Muscle of back (tissue), 11 donors: ENCODE data around the gene SPECC1. TPM values are rescaled to one million over a fixed set of nuclear protein-coding genes. Genes with fewer than 3 reads are reported as not detected.
A peak's percentile ranks its signal among the peaks of the same experiment; 100 is the strongest.
"Not testable (repeated sequence)": the region's sequence is repeated elsewhere in the genome, so short reads cannot be mapped to it uniquely, and the experiment has no call there.

Source experiments
- DNase-seq, 3 donors: peaks; one replicate each; pipeline versions ENCODE4 v3.0.0 to v3.0.0-alpha.2; 2013
- polyA plus RNA-seq, 10 donors: library from polyadenylated mRNA; unstranded; fragments of 120-200 nt; gene quantifications; one replicate each; pipeline ENCODE4 v1.2.1, GENCODE V29; 2013; ENCODE audit not compliant: insufficient read length in 10 of 10

SPECC1 gene
- polyA plus RNA-seq, 10 donors: 6.1 to 11.2 (median 7.8) TPM

- DNase-seq: no peak
Observed at GRCh38 chr17:20232611-20233010, 223.5 kb downstream of the SPECC1 start.

GRCh38 chr17:20234276-20234675 is 225.1 kb downstream of the SPECC1 start:
- DNase-seq: no peak

GRCh38 chr17:20235747-20236146 is 226.6 kb downstream of the SPECC1 start:
- no peak for DNase-seq

GRCh38 chr17:20236578-20237227 is 227.5 kb downstream of the SPECC1 start:
- no peak for DNase-seq

- DNase-seq: not testable (repeated sequence)
Observed at GRCh38 chr17:20239776-20240175, 230.6 kb downstream of the SPECC1 start.

GRCh38 chr17:20241855-20242254 is 232.7 kb downstream of the SPECC1 start:
- no peak for DNase-seq

- no peak for DNase-seq
Observed at GRCh38 chr17:20242271-20242670, 233.1 kb downstream of the SPECC1 start.

GRCh38 chr17:20243524-20243923 is 234.4 kb downstream of the SPECC1 start:
- DNase-seq: no peak

- DNase-seq: no peak
Observed at GRCh38 chr17:20244671-20245070, 235.5 kb downstream of the SPECC1 start.

- no peak for DNase-seq
Observed at GRCh38 chr17:20246692-20247091, 237.5 kb downstream of the SPECC1 start.

- DNase-seq: no peak
Observed at GRCh38 chr17:20253323-20253722, 244.2 kb downstream of the SPECC1 start.

- DNase-seq: peak in 1 of 3 donors; percentile 56
Observed at GRCh38 chr17:20254541-20254940, 245.4 kb downstream of the SPECC1 start.

- DNase-seq: peak in 1 of 3 donors; percentile 30
Observed at GRCh38 chr17:20256144-20256543, 247.0 kb downstream of the SPECC1 start.

- no peak for DNase-seq
Observed at GRCh38 chr17:20257008-20257407, 247.8 kb downstream of the SPECC1 start.

GRCh38 chr17:20257798-20258197 is 248.6 kb downstream of the SPECC1 start:
- DNase-seq: no peak

- DNase-seq: no peak
Observed at GRCh38 chr17:20259668-20260067, 250.5 kb downstream of the SPECC1 start.

- DNase-seq: peak in 1 of 3 donors; percentile 21
Observed at GRCh38 chr17:20260268-20260667, 251.1 kb downstream of the SPECC1 start.

- DNase-seq: peak in 2 of 3 donors; percentile 33
Observed at GRCh38 chr17:20262226-20263114, 253.3 kb downstream of the SPECC1 start.

- not testable (repeated sequence) for DNase-seq
Observed at GRCh38 chr17:20263115-20263433, 253.9 kb downstream of the SPECC1 start.

GRCh38 chr17:20263595-20263994 is 254.4 kb downstream of the SPECC1 start:
- peak in 2 of 3 donors; percentile 38 to 43 for DNase-seq

GRCh38 chr17:20264996-20265395 is 255.8 kb downstream of the SPECC1 start:
- no peak for DNase-seq

- peak in 2 of 3 donors; percentile 38 to 66 for DNase-seq
Observed at GRCh38 chr17:20266806-20267458, 257.8 kb downstream of the SPECC1 start.

GRCh38 chr17:20267459-20267842 is 258.3 kb downstream of the SPECC1 start:
- peak in 1 of 3 donors; percentile 3 for DNase-seq
